RKO (cell line): ENCODE measurements around the gene RABGAP1L.

Experiments
- DNase-seq: peaks from one replicate; pipeline ENCODE4 v3.0.0-alpha.2; 2016; ENCODE audit warnings: low spot score

RABGAP1L gene

GRCh38 chr1:174761901-174762585, 602.7 kb downstream of the RABGAP1L start:
- DNase-seq = no peak

DNA sequence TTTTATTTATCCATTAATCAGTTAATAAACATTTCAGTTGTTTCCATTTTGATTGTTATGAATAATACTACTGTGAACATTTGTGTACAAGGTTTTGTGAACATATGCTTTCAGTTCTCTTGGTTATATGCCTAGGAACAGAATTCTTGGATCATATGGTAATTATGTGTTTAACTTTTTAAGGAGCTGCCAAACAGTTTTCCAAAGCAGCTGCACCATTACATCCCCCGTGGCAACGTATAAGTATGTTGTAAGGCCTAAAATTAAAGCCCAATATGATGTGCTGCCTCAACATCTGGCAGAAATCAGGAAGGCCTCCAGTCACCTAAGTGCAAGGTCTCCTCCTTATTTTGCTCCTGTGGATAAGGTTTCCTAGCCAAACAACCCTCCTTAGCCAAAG, 604.9 kb downstream of the RABGAP1L start:
- DNase-seq = no peak

GRCh38 chr1:174766727-174767126, 607.4 kb downstream of the RABGAP1L start:
- DNase-seq = no peak

- DNase-seq = no peak
Measured at GRCh38 chr1:174768516-174768915, 609.2 kb downstream of the RABGAP1L start.

- DNase-seq = no peak
Measured at GRCh38 chr1:174768949-174769348, 609.6 kb downstream of the RABGAP1L start.

DNA sequence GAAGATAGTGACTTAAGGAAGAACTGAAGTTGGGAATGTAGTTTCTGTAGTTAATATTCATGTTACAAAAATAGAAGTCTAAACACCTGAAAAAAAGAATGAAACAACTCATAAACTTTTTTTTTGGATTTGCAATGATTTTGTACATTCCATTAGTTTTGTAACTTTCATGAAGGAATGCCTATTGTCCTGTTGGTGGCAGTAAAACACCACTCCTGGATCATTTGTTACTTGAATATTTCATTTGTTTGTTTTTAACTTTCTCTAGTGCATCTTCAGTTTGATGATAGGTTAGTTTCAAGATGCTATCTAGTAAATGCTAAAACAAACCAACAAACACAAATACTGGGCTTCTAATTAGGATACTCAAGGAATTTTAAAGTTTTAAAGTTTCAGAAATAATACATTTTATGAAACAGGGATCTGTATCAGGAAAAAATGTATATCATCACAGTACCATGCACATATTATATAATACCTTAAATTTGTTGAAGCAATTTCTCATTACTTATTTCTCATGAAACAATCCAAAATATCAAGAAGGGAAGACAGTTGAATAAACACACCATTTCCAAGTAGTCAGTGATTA, 610.7 kb downstream of the RABGAP1L start:
- peak; percentile 73 for DNase-seq

DNA sequence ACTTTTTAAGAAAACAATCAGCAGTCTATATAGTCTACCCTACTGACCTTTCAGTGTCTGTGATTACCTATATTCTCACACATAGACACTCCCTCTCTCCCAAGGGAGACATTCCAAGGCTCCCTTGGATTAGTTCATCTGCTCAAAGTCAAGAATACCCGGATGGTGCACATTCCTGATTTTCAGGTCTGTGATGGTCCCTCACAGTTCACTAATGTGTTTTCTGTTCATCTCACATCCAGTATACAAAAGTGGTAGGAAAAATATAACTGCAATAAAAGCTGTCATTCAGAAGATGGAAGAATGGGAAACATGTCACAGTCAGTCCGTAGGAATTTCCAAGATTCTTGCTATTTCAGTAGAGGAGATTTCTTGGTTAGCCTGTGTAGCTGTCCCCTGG, 616.3 kb downstream of the RABGAP1L start:
- DNase-seq = no peak

GRCh38 chr1:174777262-174777661, 617.9 kb downstream of the RABGAP1L start:
- no peak for DNase-seq

DNA sequence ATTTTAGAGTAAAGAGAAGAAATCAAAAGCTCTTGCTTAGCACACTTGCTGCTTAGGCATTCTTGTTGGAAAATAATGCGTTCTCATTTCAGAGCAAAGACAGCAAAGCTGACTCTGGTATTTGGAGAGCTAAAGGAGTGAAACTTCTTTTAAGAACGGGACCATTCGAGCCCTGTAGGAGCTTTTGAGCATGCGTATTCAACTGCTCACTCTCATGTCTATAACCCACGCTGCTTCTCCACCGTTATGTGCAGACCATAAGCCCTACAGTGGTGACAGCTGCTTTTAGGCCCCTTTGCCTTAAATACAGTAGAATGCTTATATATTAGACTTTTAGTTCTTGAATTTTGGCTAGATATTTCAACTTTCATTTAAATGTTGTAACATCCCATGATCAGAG, 626.2 kb downstream of the RABGAP1L start:
- no peak for DNase-seq

DNA sequence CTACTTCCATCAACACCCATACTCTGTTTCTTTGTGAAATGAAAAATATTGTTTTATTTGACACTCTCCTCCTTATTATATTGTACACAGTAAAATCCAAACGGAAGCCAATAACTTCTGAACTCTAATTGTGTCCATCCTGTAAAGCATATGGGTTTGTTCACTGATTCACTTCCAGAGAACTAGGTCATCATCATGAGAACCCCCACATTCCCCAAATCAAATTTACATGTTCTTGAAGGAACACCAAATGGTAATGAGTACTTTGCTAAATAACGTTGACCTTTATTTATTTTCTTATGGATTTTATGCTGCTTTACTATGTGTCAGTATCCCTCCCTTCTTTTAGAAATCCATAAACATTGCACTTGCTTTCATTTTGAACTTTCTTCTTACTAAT, 627.0 kb downstream of the RABGAP1L start:
- no peak for DNase-seq

GRCh38 chr1:174786760-174787159, 627.4 kb downstream of the RABGAP1L start:
- no peak for DNase-seq

- no peak for DNase-seq
Measured at GRCh38 chr1:174788981-174789380, 629.7 kb downstream of the RABGAP1L start.

DNA sequence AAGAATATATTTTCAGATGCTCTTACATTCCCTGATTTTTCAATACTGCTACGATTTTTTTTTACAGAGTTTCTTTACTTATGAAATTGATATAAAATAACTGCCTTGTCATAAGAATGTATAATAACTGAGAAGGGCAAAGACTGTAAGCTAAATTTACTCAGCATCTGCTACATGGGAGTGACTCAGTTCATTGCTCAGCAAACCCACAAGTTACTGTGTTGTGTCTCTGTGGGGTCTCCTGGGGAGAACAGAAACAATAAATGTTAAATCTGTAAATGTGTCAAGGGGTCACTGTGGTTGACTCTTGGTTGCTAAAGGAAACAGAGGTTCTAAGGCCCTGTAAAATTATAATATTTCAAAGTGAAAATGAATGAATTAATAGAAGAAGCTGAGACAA, 630.1 kb downstream of the RABGAP1L start:
- DNase-seq = no peak

- DNase-seq = no peak
Measured at GRCh38 chr1:174791863-174792262, 632.5 kb downstream of the RABGAP1L start.

DNA sequence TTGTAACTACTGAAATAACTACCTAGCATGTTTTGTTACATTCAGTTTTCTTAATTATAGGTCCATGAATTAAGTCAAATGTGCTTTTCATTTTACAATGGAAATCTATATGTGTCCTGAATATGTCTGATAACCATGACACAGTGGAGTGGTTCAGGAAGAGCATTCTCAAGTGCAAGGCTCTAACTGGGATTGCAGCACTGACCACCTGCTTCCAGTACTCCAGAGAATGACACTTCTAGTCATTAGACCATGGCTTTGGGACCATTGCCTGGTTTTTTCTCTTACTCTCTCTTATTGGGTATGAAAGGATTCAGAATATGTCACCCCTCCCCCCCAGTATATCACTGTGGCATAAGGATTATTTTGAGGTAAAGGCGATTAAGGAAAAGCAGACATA, 635.5 kb downstream of the RABGAP1L start:
- no peak for DNase-seq

DNA sequence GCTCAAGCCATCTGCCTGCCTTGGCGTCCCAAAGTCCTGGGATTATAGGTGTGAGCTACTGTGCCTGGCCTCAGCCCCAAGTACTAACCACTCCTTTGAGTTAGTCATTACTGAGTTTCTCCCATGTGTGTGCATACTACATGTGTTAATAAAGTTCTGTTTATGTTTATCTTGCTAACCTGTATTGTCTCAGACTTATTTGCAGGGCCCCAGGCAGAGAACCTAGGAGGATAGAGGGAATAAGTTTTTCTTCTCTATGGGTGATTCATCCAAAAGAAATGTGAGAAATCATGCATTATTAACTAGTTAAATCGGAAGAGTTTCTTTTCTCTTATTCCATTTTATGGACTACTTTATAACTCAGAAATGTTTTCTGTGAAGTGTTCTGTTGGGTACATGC, 636.5 kb downstream of the RABGAP1L start:
- DNase-seq = no peak

DNA sequence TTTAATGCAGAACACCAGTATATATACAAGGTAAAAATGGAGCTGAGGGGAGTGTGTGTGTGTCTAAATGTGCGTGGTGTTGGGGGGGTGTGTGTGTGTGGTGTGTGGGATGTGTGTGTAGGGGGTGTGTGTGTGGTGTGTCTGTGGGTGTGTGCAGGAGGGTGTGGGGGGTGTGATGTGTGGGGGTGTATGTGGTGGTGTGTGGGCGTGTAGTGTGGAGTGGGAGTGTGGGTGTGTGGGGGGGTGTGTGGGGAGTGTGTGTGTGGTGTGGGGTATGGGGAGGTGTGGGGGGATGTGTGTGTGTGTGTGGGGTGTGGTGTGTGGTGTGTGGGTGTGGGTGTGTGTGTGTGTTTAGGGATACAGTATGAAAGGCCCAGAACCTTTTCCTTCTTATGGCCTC, 638.1 kb downstream of the RABGAP1L start:
- DNase-seq = no peak

DNA sequence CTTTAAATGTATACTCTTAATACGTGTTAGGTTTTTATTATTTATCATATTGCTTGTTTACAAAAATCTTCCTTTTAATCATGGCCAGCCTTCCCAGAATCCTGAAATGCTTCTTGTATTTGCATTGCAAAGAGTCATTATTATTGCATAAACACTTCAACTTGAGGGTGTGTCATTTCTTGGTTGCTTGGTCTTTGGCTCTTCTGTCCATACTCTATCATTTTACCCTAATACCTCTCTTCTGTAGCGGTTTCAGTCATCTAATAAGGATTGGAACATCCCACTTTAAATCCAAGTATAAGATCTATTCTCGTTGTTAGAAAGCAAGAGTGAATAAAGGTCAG, 639.8 kb downstream of the RABGAP1L start:
- DNase-seq = no peak

DNA sequence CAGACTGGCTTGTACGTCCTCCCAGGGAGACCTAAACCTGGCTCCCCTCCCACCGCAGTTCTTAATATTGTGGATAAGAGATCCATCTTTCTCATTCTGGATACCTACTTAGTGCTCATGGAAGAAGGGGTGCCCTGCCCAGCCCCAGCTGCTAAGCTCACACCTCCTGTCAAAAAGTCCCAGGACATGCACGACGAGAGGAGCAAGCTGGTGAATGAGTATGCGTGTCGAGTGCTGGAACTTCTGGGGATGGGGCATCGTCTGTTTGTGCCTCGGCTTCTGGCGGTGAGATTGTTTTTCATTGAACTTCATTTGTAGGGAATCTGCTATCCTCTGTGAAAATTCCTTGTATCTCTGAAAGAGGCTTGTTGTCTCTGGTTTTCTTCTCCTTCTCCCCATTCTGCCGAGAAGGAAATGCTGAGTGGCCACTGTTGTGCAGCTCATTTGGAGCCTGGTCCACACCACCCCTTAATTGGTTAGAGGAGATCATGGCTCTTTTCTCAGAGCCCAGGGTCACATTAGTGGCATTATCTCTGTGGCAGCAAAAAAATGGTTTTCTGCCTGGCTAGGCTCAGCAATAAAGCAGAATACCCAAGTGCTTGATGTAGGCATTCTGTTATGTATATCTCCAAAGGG, 641.0 kb downstream of the RABGAP1L start:
- no peak for DNase-seq

GRCh38 chr1:174800876-174801275, 641.6 kb downstream of the RABGAP1L start:
- DNase-seq = no peak

DNA sequence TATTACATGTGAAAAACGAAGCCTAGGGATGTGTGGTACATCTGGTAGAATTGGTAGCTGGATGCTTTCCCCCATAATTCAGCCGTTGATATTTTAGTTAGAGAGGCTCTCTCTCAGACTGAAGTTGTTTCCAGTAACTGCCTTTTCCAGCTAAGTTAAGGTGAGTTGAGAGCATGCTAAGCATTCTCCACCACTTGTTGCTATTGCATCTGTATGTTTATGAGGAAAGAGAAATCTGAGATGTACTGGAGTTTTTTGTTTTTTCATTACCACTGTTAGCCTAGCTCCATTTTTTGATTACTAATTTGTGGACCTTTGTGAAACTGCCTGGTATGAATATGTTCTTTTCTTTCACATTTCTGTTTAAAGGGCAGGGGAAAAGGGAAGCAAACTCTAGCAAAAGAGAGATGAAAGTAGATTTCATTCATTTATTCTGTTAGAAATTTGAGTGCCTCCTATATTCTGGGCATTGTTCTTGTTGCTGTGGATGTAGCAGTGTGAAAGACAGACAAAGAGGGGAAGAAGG, 650.5 kb downstream of the RABGAP1L start:
- DNase-seq = no peak

- DNase-seq = no peak
Measured at GRCh38 chr1:174812016-174812415, 652.7 kb downstream of the RABGAP1L start.

- no peak for DNase-seq
Measured at GRCh38 chr1:174812656-174813055, 653.3 kb downstream of the RABGAP1L start.

GRCh38 chr1:174815036-174815435, 655.7 kb downstream of the RABGAP1L start:
- DNase-seq = peak; percentile 93
